IMR-90 (cell line): ENCODE data around the gene PKNOX1. TPM values are rescaled to one million over a fixed set of nuclear protein-coding genes. Genes with fewer than 3 reads are reported as not detected.
"Not testable (repeated sequence)": the region's sequence is repeated elsewhere in the genome, so short reads cannot be mapped to it uniquely, and the experiment has no call there.

Experiments used
- ATAC-seq: fragments of 200-7000 bp; cut with Tn5 transposase; 2 replicates; pipeline ENCODE4 v1.9.1; 2020; ENCODE audit warnings: low read depth, mild to moderate bottlenecking, moderate library complexity
- BruUV-seq: library from RNA; stranded (reverse); fragments of 400-500 nt; replicated peaks from 2 replicates; lab custom pipeline; 2021; lab: Mats Ljungman, UMichigan
- CTCF ChIA-PET: fragments of 300-600 bp; formaldehyde crosslinking; extraction: SDS; loops from one replicate; lab custom pipeline; 2021; ENCODE audit warnings: antibody characterized with exemption; lab: Yijun Ruan, JAX
- POLR2A ChIA-PET: fragments of 300-600 bp; sonication (Branson Sonifier 250); formaldehyde crosslinking; loops from one replicate; lab custom pipeline; 2022; ENCODE audit warnings: antibody characterized with exemption; ENCODE audit not compliant: unreplicated experiment; lab: Charles Lee
- DNase-seq: peaks from one replicate; pipeline ENCODE4 v3.0.0; 2013
- H2AFZ ChIP-seq: replicated peaks from 2 replicates; pipeline ENCODE3; 2013; ENCODE audit warnings: low read length, mild to moderate bottlenecking; ENCODE audit not compliant: poor library complexity
- H2AK5ac ChIP-seq: 2 replicates; pipeline ENCODE4 v1.6.1; 2013; ENCODE audit warnings: low read depth, low read length, inconsistent platforms
- H2AK9ac ChIP-seq: replicated peaks from 2 replicates; pipeline ENCODE3; 2013; ENCODE audit warnings: mild to moderate bottlenecking, low read depth, low read length, moderate library complexity; ENCODE audit not compliant: poor library complexity
- H2BK120ac ChIP-seq: 2 replicates; pipeline ENCODE4 v1.6.1; 2013; ENCODE audit warnings: low read depth, low read length, inconsistent platforms
- H2BK15ac ChIP-seq: 3 replicates; pipeline ENCODE4 v1.6.1; 2013; ENCODE audit warnings: low read depth, low read length, inconsistent platforms
- H2BK20ac ChIP-seq: 2 replicates; pipeline ENCODE4 v1.6.1; 2013; ENCODE audit warnings: low read depth, mild to moderate bottlenecking, inconsistent platforms, low read length, moderate library complexity
- H2BK5ac ChIP-seq: 2 replicates; pipeline ENCODE4 v1.6.1; 2013; ENCODE audit warnings: mild to moderate bottlenecking, low read depth, low read length, inconsistent platforms; ENCODE audit not compliant: poor library complexity, severe bottlenecking
- H3K14ac ChIP-seq: replicated peaks from 2 replicates; pipeline ENCODE4 v1.6.1; 2013; ENCODE audit warnings: low read depth, low read length, inconsistent platforms
- H3K18ac ChIP-seq: 2 replicates; pipeline ENCODE4 v1.6.1; 2013; ENCODE audit warnings: low read depth, low read length, control low read depth
- H3K23ac ChIP-seq: 2 replicates; pipeline ENCODE4 v1.6.1; 2013; ENCODE audit warnings: low read depth, low read length, inconsistent platforms
- H3K27ac ChIP-seq: 2 replicates; pipeline ENCODE4 v1.5.1; 2013; ENCODE audit warnings: mild to moderate bottlenecking, control low read depth, low read length; ENCODE audit not compliant: insufficient read depth
- H3K27me3 ChIP-seq: 2 replicates; pipeline ENCODE4 v1.6.1; 2013; ENCODE audit warnings: low read length; ENCODE audit not compliant: control insufficient read depth, insufficient read depth
- H3K36me3 ChIP-seq: 2 replicates; pipeline ENCODE4 v1.6.1; 2013; ENCODE audit warnings: low read length, mixed read lengths; ENCODE audit not compliant: control insufficient read depth, insufficient read depth
- H3K4ac ChIP-seq: 2 replicates; pipeline ENCODE4 v1.6.1; 2013; ENCODE audit warnings: low read depth, low read length, inconsistent platforms
- H3K4me1 ChIP-seq: 2 replicates; pipeline ENCODE4 v1.6.1; 2013; ENCODE audit warnings: low read length, mixed read lengths; ENCODE audit not compliant: control insufficient read depth, insufficient read depth
- H3K4me2 ChIP-seq: 2 replicates; pipeline ENCODE4 v1.6.1; 2013; ENCODE audit warnings: low read depth, mild to moderate bottlenecking, control low read depth, low read length, moderate library complexity
- H3K4me3 ChIP-seq: 2 replicates; pipeline ENCODE4 v1.5.1; 2013; ENCODE audit warnings: low read depth, mild to moderate bottlenecking, control low read depth, low read length, moderate library complexity; ENCODE audit not compliant: insufficient read depth
- H3K56ac ChIP-seq: 2 replicates; pipeline ENCODE4 v1.6.1; 2013; ENCODE audit warnings: low read length, inconsistent platforms; ENCODE audit not compliant: insufficient read depth; ENCODE audit errors: extremely low read depth
- H3K79me1 ChIP-seq, 2 experiments: 2 replicates each; pipeline ENCODE4 v1.6.1; 2013; ENCODE audit warnings: low read length in 2 of 2, inconsistent platforms in 1 of 2, low read depth in 1 of 2
- H3K9ac ChIP-seq: 2 replicates; pipeline ENCODE4 v1.6.1; 2013; ENCODE audit warnings: low read depth, low read length, control low read depth
- H3K9me1 ChIP-seq: 2 replicates; pipeline ENCODE4 v1.6.1; 2013; ENCODE audit warnings: low read length, inconsistent platforms; ENCODE audit not compliant: insufficient read depth
- H3K9me3 ChIP-seq: 2 replicates; pipeline ENCODE4 v1.6.1; 2013; ENCODE audit warnings: low read length; ENCODE audit not compliant: control insufficient read depth, insufficient read depth
- H4K20me1 ChIP-seq: 2 replicates; pipeline ENCODE4 v1.6.1; 2013; ENCODE audit warnings: low read length, inconsistent platforms; ENCODE audit not compliant: insufficient read depth
- H4K5ac ChIP-seq: 2 replicates; pipeline ENCODE4 v1.6.1; 2013; ENCODE audit warnings: mild to moderate bottlenecking, low read depth, low read length, control low read depth
- H4K8ac ChIP-seq, 2 experiments: 2 replicates each; pipeline ENCODE4 v1.6.1; 2013; ENCODE audit warnings: low read depth in 2 of 2, low read length in 2 of 2, control low read depth in 1 of 2, inconsistent platforms in 1 of 2
- H4K91ac ChIP-seq: 2 replicates; pipeline ENCODE4 v1.6.1; 2013; ENCODE audit warnings: low read depth, low read length, inconsistent platforms; ENCODE audit not compliant: insufficient read depth
- WGBS, 2 experiments: methylation state at CpG; one replicate each; pipeline versions ENCODE4 v1.1.5 to v1.1.7; 2013; ENCODE audit warnings: missing lambda C conversion rate in 2 of 2; ENCODE audit not compliant: insufficient read length in 1 of 2; ENCODE audit errors: extremely low coverage in 2 of 2; 5-methylcytosine and 5-hydroxymethylcytosine counted together
- dilution Hi-C: fragments of 300-500 bp; cut with HindIII; formaldehyde crosslinking; loops from one replicate; pipeline ENCODE4 v1.14.3; 2018; ENCODE audit warnings: low sequenced_read_pairs; ENCODE audit not compliant: unreplicated experiment
- in situ Hi-C: fragments of 300-500 bp; cut with MboI; formaldehyde crosslinking; loops from 3 replicates; pipeline ENCODE4 v1.14.3; 2019; ENCODE audit warnings: low sequenced_read_pairs, inconsistent platforms, mixed read lengths
- intact Hi-C: fragments of 100-400 bp; cut with micrococcal nuclease; formaldehyde crosslinking; loops from 2 replicates; pipeline ENCODE4 v1.10.0; 2022
- polyA plus RNA-seq, 3 experiments: library from polyadenylated mRNA; depleted of rRNA; stranded (reverse); fragments of >200 nt; gene quantifications; 2 replicates each; pipeline ENCODE4 v1.2.3, GENCODE V29; 2012; ENCODE audit warnings: low replicate concordance in 1 of 3
- total RNA-seq: library from RNA; depleted of rRNA; stranded (reverse); fragments of >200 nt; gene quantifications from 2 replicates; pipeline ENCODE4 v1.2.3, GENCODE V29; 2012

PKNOX1 gene
- total and polyA plus RNA-seq, 2 of the 4 experiments (the other 2 are of a cell fraction): 35.0 to 61.0 TPM

DNA sequence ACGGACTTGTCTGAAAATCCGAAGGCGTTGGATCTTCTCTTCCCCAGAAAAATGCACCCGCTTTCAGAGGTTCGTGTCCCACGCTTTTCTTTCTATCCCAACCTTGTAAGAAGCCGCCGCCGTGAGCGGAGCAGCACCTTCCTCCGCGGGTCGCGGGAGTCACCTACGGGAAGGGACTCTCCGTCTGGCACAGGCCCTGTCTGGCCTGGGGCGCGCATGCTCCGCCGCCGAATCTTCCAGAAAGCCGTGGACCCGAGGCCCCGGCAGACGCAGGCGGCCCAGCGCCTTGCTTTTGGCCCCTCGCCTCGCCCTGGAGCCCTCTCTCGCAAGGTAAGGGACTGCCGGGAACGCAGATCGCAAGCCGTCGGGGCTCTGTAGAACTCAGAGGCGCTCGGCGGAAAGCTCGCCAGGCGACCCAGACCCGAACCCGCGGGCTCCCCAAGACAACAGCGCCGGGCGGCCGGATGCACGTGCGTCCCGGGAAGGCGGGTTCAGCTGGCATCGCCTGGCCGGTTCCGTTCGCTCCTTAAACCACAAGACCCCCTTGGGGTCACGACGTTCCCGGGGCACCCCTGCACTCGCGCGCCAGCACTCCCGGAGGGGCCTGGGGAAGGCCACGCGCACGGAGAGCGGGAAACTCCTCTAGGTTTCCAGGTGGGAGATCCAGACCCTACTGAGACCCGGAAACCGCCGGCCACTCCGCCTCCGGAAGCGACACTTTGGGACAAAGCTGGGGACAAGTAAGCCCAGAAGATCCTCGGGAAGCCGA lies 100.2 kb downstream of the PKNOX1 start:
- H4K5ac ChIP-seq, H2BK20ac ChIP-seq, H3K4me3 ChIP-seq, H4K91ac ChIP-seq, H3K4ac ChIP-seq, H4K8ac ChIP-seq, H3K18ac ChIP-seq, H3K23ac ChIP-seq, H3K4me2 ChIP-seq, H2BK5ac ChIP-seq, H3K56ac ChIP-seq, H2AK5ac ChIP-seq, H4K20me1 ChIP-seq, intact Hi-C loops, H3K9me3 ChIP-seq, H2AFZ ChIP-seq, H2AK9ac ChIP-seq, CTCF ChIA-PET, DNase-seq, H3K9ac ChIP-seq, H3K79me1 ChIP-seq, in situ Hi-C loops, POLR2A ChIA-PET, H3K36me3 ChIP-seq, H3K27me3 ChIP-seq, H2BK15ac ChIP-seq, dilution Hi-C loops, H3K4me1 ChIP-seq, H3K27ac ChIP-seq, H3K9me1 ChIP-seq, H3K14ac ChIP-seq, H2BK120ac ChIP-seq: not testable (repeated sequence)
- peak; percentile 8 for ATAC-seq
- BruUV-seq: TSS peak; percentile 36
- WGBS, 2 experiments: no CpG with 5 or more reads among the region's 74 CpGs

DNA sequence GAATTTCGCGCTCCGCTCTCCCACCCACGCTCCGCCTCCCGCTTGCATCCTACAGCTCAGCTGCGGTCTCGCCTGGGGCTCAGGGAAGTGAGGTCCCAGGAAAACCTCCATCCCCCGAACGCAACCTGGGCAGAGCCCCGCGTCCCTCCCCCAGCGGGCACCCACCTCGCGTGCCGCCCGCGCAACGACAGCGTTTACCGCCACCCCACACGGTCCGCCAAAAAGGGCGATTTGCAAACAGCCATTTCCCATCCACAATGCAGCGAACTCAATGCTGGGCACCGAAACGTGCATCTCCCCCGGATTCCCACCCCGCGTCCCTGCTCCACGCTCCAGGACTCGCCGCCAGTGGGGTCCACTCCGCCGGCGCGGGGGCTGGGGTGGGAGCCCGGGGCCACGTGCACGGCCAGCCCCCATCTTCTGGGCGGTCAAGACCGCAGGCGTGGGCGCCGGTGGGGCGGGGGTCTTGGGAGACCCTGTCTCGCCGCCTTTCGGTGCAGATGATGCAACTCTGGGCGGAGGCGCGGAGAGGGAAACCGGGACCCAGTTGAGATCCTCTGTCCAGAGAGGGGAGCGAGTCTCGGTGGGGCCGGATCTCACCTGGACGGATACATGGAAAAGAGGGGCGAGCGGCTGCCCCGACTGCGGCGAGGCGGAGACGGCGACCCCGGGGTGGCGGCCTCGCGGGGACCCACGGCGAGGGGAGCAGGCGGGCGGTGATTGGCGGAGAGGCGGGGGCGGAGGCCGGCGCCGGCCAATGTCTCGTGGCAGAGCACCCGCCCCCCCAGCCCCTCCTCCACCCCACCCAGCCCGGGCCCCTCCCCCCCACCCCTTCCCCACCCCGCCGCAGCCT lies 101.0 kb downstream of the PKNOX1 start, which contains the start of gene CBS:
CBS (minus strand) TSS at position 666 of the 853 bp plus-strand sequence. CDS start 3,642 bp downstream, outside the sequence.
- CTCF ChIA-PET, H2BK20ac ChIP-seq, H4K91ac ChIP-seq, H4K5ac ChIP-seq, H4K8ac ChIP-seq, H3K36me3 ChIP-seq, H3K14ac ChIP-seq, H3K56ac ChIP-seq, H3K4me1 ChIP-seq, H3K23ac ChIP-seq, H2BK5ac ChIP-seq, H2AFZ ChIP-seq, intact Hi-C loops, dilution Hi-C loops, H3K27me3 ChIP-seq, H3K4ac ChIP-seq, H3K27ac ChIP-seq, H4K20me1 ChIP-seq, H3K9me3 ChIP-seq, POLR2A ChIA-PET, H2AK5ac ChIP-seq, DNase-seq, H2AK9ac ChIP-seq, BruUV-seq, in situ Hi-C loops, H2BK15ac ChIP-seq, H3K18ac ChIP-seq, H2BK120ac ChIP-seq, H3K9me1 ChIP-seq, H3K79me1 ChIP-seq, H3K9ac ChIP-seq: not testable (repeated sequence)
- ATAC-seq: peak; percentile 78
- 0 out of 2 replicates have a peak within 1 kb of the TSS, but pooled peaks have one; percentile 21 for H3K4me3 ChIP-seq
- WGBS, 2 experiments: no CpG with 5 or more reads among the region's 84 CpGs
- peak within 1 kb of the TSS; percentile 55; the same call in 1 of the 2 replicates for H3K4me2 ChIP-seq
